Osteoblast (primary cell): Measurements from ENCODE around the gene PGC. TPM values are rescaled to one million over a fixed set of nuclear protein-coding genes. Genes with fewer than 3 reads are reported as not detected.

Experiments used
- DNase-seq: peaks from one replicate; pipeline ENCODE4 v3.0.0; 2011; ENCODE audit warnings: low spot score, mixed read lengths; ENCODE audit not compliant: insufficient read length; ENCODE audit errors: missing footprints
- H2AFZ ChIP-seq: 2 replicates; pipeline ENCODE4 v1.6.0; 2011; ENCODE audit warnings: mild to moderate bottlenecking, low read length
- H3K27ac ChIP-seq: 2 replicates; pipeline ENCODE4 v1.5.1; 2011; ENCODE audit warnings: mild to moderate bottlenecking, low read depth, low read length, moderate library complexity
- H3K27me3 ChIP-seq: 2 replicates; pipeline ENCODE4 v1.6.0; 2012; ENCODE audit warnings: mild to moderate bottlenecking, control low read depth, inconsistent platforms, low read length, moderate library complexity; ENCODE audit not compliant: insufficient read depth
- H3K36me3 ChIP-seq: 2 replicates; pipeline ENCODE4 v1.5.1; 2011; ENCODE audit warnings: mild to moderate bottlenecking, low read length, control low read depth, moderate library complexity; ENCODE audit not compliant: insufficient read depth
- H3K4me1 ChIP-seq: 2 replicates; pipeline ENCODE4 v1.5.1; 2011; ENCODE audit warnings: mild to moderate bottlenecking, low read length, control low read depth, moderate library complexity; ENCODE audit not compliant: insufficient read depth
- H3K4me2 ChIP-seq: 2 replicates; pipeline ENCODE4 v1.6.0; 2011; ENCODE audit warnings: mild to moderate bottlenecking, low read length; ENCODE audit not compliant: insufficient read depth
- H3K4me3 ChIP-seq: fragments of 200-600 bp; sonication (generic); 3 replicates; pipeline ENCODE4 v1.5.1; 2012; ENCODE audit warnings: mild to moderate bottlenecking, low read length, inconsistent platforms; ENCODE audit not compliant: insufficient read depth
- H3K79me2 ChIP-seq: 2 replicates; pipeline ENCODE4 v1.6.0; 2012; ENCODE audit warnings: mild to moderate bottlenecking, low read length, control low read depth, inconsistent platforms; ENCODE audit not compliant: insufficient read depth
- H3K9me3 ChIP-seq: 2 replicates; pipeline ENCODE4 v1.5.1; 2011; ENCODE audit warnings: low read depth, low read length, control low read depth
- H4K20me1 ChIP-seq: 2 replicates; pipeline ENCODE4 v1.6.0; 2012; ENCODE audit warnings: mild to moderate bottlenecking, low read length, control low read depth; ENCODE audit not compliant: insufficient read depth
- CTCF ChIP-seq: IDR thresholded peaks from 2 replicates; pipeline ENCODE4 v1.5.1; 2011; ENCODE audit warnings: mild to moderate bottlenecking, low read depth, low read length, moderate library complexity; ENCODE audit errors: extremely low read depth
- total RNA-seq: library from RNA; depleted of rRNA; stranded (reverse); fragments of >200 nt; gene quantifications from 2 replicates; pipeline ENCODE4 v1.2.3, GENCODE V29; 2012

Gene PGC
- total RNA-seq, 1 donor = not detected

GRCh38 chr6:41790045-41790444, 42.8 kb upstream of the PGC start:
- TF ChIP-seq CTCF = no peak
- DNase-seq = no peak
- H3K36me3 ChIP-seq = peaks cover 37% of the 10 kb centered on the region

GRCh38 chr6:41789390-41789724, 42.2 kb upstream of the PGC start:
- peak overlapping the region; percentile 3 for H3K4me2 ChIP-seq
- H3K79me2 ChIP-seq = peaks cover 22% of the 10 kb centered on the region
- H3K4me3 ChIP-seq = no peak overlapping the region
- no peak overlapping the region for H2AFZ ChIP-seq
- no peaks in the 10 kb centered on the region for H4K20me1 ChIP-seq
- H3K4me1 ChIP-seq = peaks cover 7% of the 10 kb centered on the region
- no peaks in the 10 kb centered on the region for H3K27me3 ChIP-seq
- H3K36me3 ChIP-seq = peaks cover 37% of the 10 kb centered on the region
- peak; percentile 74 for DNase-seq
- H3K9me3 ChIP-seq = no peaks in the 10 kb centered on the region
- TF ChIP-seq CTCF = no peak
- no peak overlapping the region for H3K27ac ChIP-seq

More at GRCh38 chr6:41790045-41790444, 42.8 kb upstream of the PGC start:
- H3K27ac ChIP-seq = no peak overlapping the region
- peaks cover 22% of the 10 kb centered on the region for H3K79me2 ChIP-seq
- no peak overlapping the region for H3K4me2 ChIP-seq
- no peaks in the 10 kb centered on the region for H4K20me1 ChIP-seq
- H3K4me3 ChIP-seq = no peak overlapping the region
- H3K9me3 ChIP-seq = no peaks in the 10 kb centered on the region
- H2AFZ ChIP-seq = no peak overlapping the region
- peaks cover 7% of the 10 kb centered on the region for H3K4me1 ChIP-seq
- H3K27me3 ChIP-seq = no peaks in the 10 kb centered on the region

DNA sequence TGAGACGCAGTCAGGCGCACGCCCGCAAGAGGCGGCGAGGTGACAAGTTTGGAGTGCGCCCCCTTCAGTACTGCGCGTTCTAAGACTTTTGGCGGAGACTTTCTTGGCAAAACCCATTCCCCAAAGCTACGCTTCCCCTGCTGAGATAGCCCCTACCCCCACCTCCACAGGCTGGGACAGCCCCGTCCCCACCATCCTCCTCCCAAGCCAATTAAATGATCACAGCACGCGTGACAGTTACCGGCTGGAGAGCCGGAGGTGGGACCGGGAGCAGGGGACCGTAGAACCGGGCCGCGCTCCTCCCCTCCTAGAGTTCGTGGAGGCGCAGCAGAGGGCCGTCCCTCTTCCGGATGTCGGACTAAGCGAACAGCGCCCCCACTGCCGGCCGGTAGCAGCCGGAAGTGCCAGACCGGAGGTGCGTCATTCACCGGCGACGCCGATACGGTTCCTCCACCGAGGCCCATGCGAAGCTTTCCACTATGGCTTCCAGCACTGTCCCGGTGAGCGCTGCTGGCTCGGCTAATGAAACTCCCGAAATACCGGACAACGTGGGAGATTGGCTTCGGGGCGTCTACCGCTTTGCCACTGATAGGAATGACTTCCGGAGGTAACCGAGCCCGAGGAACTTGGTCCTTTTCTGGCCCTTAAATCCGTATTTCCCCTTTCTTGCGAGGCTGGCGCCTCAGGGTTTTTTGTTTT, 40.2 kb upstream of the PGC start, which contains the start of gene TOMM6:
Gene TOMM6, plus strand, starts transcription at position 476 of the 699 bp plus-strand sequence. Its CDS starts 4 bp downstream, at position 480.
- no peaks in the 10 kb centered on the region for H3K9me3 ChIP-seq
- DNase-seq = peak; percentile 99
- no peaks in the 10 kb centered on the region for H4K20me1 ChIP-seq
- TF ChIP-seq CTCF = peak; percentile 73
- peak within 1 kb of the TSS; percentile 100 for H3K4me2 ChIP-seq
- peaks cover 7% of the 10 kb centered on the region for H3K4me1 ChIP-seq
- peaks cover 22% of the 10 kb centered on the region for H3K79me2 ChIP-seq
- H2AFZ ChIP-seq = peak within 1 kb of the TSS; percentile 92
- H3K36me3 ChIP-seq = peaks cover 35% of the 10 kb centered on the region
- no peaks in the 10 kb centered on the region for H3K27me3 ChIP-seq
- peak within 1 kb of the TSS; percentile 79 for H3K27ac ChIP-seq
- peak within 1 kb of the TSS; percentile 78 for H3K4me3 ChIP-seq

DNA sequence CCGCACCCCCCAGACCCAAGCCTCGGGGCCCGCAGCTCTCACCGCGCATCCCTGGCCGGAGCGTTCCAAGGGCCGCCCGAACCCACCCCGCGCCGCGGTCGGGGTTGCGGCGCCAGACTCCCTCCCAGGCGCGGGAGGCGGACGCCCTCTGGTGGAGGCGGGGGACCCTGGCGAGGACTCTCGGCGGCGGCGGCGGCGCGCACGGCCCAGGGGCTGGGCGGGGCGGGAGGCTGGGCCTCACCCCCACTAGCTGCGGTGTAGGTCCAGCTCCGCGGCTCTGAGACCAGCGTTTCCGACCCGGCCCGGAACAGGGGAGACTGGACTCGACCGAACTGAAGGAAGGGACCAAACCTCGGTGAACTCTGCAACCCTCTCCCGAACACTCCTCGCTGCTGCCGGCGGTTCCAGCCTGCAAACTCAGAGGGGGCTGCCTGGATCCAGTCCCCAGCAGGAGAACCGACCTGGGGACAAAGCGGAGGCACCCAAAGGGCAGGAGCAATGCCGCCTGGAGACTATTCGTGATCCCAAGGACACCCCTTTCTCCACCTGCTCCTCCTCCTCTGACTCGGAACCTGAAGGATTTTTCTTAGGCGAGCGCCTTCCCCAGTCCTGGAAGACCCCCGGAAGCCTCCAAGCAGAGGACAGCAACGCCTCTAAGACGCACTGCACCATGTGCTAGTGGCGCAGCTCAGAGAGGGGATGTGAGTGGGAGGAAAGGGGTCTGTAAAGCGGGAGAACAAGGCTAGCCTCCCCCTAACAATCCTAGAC, 39.4 kb upstream of the PGC start:
- peak overlapping the region; percentile 100 for H3K4me2 ChIP-seq
- H3K36me3 ChIP-seq = peaks cover 27% of the 10 kb centered on the region
- peaks cover 7% of the 10 kb centered on the region for H3K4me1 ChIP-seq
- no peaks in the 10 kb centered on the region for H3K9me3 ChIP-seq
- peak overlapping the region; percentile 88 for H2AFZ ChIP-seq
- no peaks in the 10 kb centered on the region for H4K20me1 ChIP-seq
- H3K79me2 ChIP-seq = peaks cover 22% of the 10 kb centered on the region
- H3K27ac ChIP-seq = peak overlapping the region; percentile 79
- H3K27me3 ChIP-seq = no peaks in the 10 kb centered on the region
- H3K4me3 ChIP-seq = peak overlapping the region; percentile 78
- TF ChIP-seq CTCF = peak; percentile 45
- DNase-seq = peak; percentile 99
